HL-60 (cell line): ENCODE results near the gene UBAP1L.

Source experiments
- DNase-seq, 2 experiments: peaks; one replicate each; pipeline ENCODE4 v3.0.0-alpha.2; 2010 to 2020; ENCODE audit warnings: low read depth in 1 of 2, low spot score in 1 of 2
- H3K27ac ChIP-seq: fragments of 250-450 bp; sonication (Bioruptor Pico); replicated peaks from 2 replicates; pipeline ENCODE4 v1.5.1; 2020; ENCODE audit warnings: mild to moderate bottlenecking, moderate library complexity
- H3K27me3 ChIP-seq: fragments of 250-450 bp; sonication (Bioruptor Pico); 2 replicates; pipeline ENCODE4 v1.5.1; 2021; ENCODE audit warnings: mild to moderate bottlenecking, moderate library complexity; ENCODE audit not compliant: insufficient read depth, poor library complexity, severe bottlenecking
- H3K4me3 ChIP-seq: replicated peaks from 2 replicates; pipeline ENCODE4 v1.5.1; 2011; ENCODE audit warnings: mild to moderate bottlenecking, control low read depth, low read length; ENCODE audit not compliant: insufficient read depth
- CTCF ChIP-seq: IDR thresholded peaks from one replicate; pipeline ENCODE4 v1.5.1; 2011; ENCODE audit warnings: low read length, control low read depth, inconsistent platforms; ENCODE audit not compliant: insufficient read depth
- GABPA ChIP-seq: IDR thresholded peaks from 2 replicates; pipeline ENCODE4 v1.6.1; 2012; ENCODE audit warnings: low read depth
- POLR2AphosphoS5 ChIP-seq: IDR thresholded peaks from 2 replicates; pipeline ENCODE4 v1.6.1; 2012; ENCODE audit warnings: low read depth
- REST ChIP-seq: IDR thresholded peaks from 2 replicates; pipeline ENCODE4 v1.6.1; 2012; ENCODE audit warnings: low read depth; ENCODE audit not compliant: insufficient replicate concordance
- SPI1 ChIP-seq: IDR thresholded peaks from 2 replicates; pipeline ENCODE4 v1.6.1; 2012; ENCODE audit warnings: low read depth, mild to moderate bottlenecking, borderline replicate concordance

UBAP1L gene

GRCh38 chr15:65083262-65083701 lies 31.7 kb downstream of the UBAP1L start:
- no peak for TF ChIP-seq SPI1
- no peak for TF ChIP-seq POLR2AphosphoS5
- TF ChIP-seq CTCF: no peak
- TF ChIP-seq REST: no peak
- TF ChIP-seq GABPA: no peak
- no peak for DNase-seq
- H3K27me3 ChIP-seq: peaks cover 22% of the 10 kb centered on the region
- no peak overlapping the region for H3K27ac ChIP-seq
- H3K4me3 ChIP-seq: no peak overlapping the region

GRCh38 chr15:65082303-65082953 lies 32.6 kb downstream of the UBAP1L start:
- H3K27me3 ChIP-seq: peaks cover 22% of the 10 kb centered on the region
- no peak overlapping the region for H3K27ac ChIP-seq
- no peak for DNase-seq
- no peak for TF ChIP-seq SPI1
- TF ChIP-seq GABPA: no peak
- no peak for TF ChIP-seq REST
- TF ChIP-seq POLR2AphosphoS5: no peak
- TF ChIP-seq CTCF: no peak
- H3K4me3 ChIP-seq: no peak overlapping the region

- Histone ChIP-seq H3K4me3 (no peak overlapping the region), H3K27me3 (peaks cover 22% of the 10 kb centered on the region), H3K27ac (no peak overlapping the region)
- DNase-seq: no peak
- TF ChIP-seq CTCF (no peak), POLR2AphosphoS5 (no peak), GABPA (no peak), REST (no peak), SPI1 (no peak)
These were observed 33.2 kb downstream of the UBAP1L start for GRCh38 chr15:65081758-65082157.
